Adrenal gland (tissue), 5 donors: ENCODE data around the gene CTSW.

ENCODE experiments used
- CTCF ChIP-seq, 6 experiments: fragments of 450-650 bp in 4 of 6; fragments of 200-600 bp in 2 of 6; sonication (generic) in 1 of 6; IDR thresholded peaks; 1 replicate in 5 of 6; 2 replicates in 1 of 6; pipeline versions ENCODE4 v1.5.1 to v1.8.0; 2016 to 2021; ENCODE audit warnings: antibody characterized with exemption in 6 of 6, mild to moderate bottlenecking in 2 of 6, moderate library complexity in 1 of 6
- POLR2A ChIP-seq, 2 donors: fragments of 450-650 bp; IDR thresholded peaks; one replicate each; pipeline ENCODE4 v1.6.1; 2017; ENCODE audit warnings: antibody characterized with exemption in 2 of 2, mild to moderate bottlenecking in 2 of 2, moderate library complexity in 1 of 2
- donor health status: DM: no; HTN: no; CAD: no.

GRCh38 chr11:65867284-65868071 is 12.2 kb upstream of the CTSW start:
- TF ChIP-seq POLR2A (IDR thresholded peaks at IDR 0.05) (no peak), CTCF (IDR thresholded peaks at IDR 0.05) (no peak)
